NCI-H2227 (cell line): ENCODE data around the gene S100A16.
A peak's percentile ranks its signal among the peaks of the same experiment; 100 is the strongest.
"Not testable (repeated sequence)": the region's sequence is repeated elsewhere in the genome, so short reads cannot be mapped to it uniquely, and the experiment has no call there.

ENCODE experiments used
- DNase-seq: peaks from one replicate; lab custom pipeline; 2025; ENCODE audit not compliant: unreplicated experiment; lab: John Stamatoyannopoulos, UW

S100A16 gene

DNA sequence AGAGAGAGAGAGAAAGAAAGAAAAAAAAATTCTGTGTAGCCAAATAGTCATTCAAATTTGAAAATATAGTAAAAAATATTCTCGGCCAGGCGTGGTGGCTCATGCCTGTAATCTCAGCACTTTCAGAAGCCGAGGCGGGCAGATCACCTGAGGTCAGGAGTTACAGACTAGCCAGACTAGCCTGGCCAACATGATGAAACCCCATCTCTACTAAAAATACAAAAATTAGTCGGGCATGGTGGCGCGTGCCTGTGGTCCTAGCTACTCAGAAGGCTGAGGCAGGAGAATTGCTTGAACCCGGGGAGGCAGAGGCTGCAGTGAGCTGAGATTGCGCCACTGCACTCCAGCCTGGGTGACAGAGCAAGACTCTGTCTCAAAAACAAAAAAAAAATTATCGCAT, 24.9 kb downstream of the S100A16 start:
- DNase-seq, result not testable (repeated sequence)

DNA sequence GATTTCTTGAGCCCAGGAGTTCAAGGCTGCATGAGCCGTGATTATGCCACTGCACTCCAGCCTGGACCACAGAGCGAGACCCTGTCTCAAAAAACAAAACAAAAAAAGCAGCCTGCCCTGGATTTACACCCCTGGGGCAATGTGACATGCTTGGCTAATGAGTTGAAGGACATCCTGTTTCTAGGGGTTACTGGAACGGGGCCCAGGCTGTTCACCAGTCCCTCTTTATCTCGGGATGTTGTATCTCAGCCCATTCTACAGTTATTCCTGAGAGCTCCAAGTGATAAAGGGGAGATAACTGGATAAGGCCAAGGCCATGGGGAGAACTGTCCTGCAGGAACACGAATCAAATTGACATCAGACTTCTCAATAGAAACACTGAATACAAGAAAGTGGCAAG, 25.6 kb downstream of the S100A16 start:
- no peak for DNase-seq

DNA sequence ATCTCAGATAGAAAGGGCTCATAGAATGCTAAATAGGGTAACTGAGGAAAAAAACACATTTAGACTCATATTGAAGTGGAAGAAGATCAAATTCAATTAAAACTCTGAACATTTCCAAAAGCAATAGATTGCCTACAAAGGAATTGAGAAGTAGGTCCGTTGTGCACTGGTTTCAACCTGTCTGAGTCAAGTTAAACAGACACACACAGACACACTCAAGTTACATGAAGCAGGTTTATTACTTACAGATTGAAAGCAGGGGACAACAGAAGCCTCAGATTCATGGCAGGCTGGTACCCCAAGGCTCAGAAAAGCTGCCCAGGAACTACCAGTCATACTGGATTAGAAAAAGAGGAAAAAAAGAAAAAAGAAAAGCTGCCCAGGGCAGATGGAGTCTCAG, 26.6 kb downstream of the S100A16 start:
- DNase-seq, result no peak

DNA sequence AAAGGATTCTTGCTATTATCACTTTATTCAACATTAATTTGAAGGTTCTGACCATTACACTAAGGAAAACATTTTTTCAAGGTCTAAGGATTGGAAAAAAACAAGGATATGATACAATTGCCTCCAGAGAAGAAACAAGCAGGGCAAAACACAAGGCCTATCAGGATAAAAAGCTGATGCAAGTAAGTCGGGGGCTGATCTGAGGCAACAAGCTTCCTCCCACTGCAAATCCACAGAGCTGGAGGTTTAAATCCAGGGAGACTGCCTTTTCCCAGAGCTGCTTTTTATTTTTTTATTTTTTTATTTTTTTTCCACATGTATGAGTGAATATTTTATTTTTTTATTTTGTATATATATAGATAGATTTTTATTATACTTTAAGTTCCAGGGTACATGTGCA, 27.9 kb downstream of the S100A16 start:
- no peak for DNase-seq

DNA sequence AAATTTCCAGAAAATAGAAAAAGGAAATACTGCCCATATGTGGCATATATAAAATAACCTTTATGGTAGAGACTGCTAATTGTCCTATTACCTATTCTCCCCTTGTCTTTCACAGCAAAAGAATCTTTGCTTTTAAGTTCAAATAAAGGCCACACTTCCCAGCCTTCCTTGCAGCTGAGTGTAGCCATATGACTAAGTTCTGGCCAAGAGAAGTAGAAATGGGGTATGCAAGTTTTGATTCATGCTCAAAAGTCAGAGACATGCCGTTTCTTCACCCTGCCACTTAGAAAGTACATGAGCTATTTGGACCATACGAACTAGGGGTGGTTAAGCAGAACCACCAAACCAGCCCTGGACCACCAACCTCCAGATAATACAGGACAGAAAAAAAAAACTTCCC, 29.0 kb downstream of the S100A16 start:
- no peak for DNase-seq

DNA sequence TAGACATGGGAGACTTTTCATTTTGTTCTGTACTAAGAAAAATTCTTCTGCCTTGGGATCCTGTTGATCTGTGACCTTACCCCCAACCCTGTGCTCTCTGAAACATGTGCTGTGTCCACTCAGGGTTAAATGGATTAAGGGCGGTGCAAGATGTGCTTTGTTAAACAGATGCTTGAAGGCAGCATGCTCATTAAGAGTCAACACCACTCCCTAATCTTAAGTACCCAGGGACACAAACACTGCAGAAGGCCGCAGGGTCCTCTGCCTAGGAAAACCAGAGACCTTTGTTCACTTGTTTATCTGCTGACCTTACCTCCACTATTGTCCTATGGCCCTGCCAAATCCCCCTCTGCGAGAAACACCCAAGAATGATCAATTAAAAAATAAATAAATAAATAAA, 29.4 kb downstream of the S100A16 start:
- DNase-seq, result not testable (repeated sequence)

DNA sequence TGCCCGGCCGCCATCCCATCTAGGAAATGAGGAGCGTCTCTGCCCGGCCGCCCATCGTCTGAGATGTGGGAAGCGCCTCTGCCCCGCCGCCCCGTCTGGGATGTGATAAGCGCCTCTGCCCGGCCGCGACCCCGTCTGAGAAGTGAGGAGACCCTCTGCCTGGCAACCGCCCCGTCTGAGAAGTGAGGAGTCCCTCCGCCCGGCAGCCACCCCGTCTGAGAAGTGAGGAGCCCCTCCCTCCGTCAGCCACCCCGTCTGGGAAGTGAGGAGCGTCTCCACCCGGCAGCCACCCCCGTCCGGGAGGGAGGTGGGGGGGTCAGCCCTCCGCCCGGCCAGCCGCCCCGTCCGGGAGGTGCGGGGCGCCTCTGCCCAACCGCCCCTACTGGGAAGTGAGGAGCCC, 30.1 kb downstream of the S100A16 start:
- not testable (repeated sequence) for DNase-seq

DNA sequence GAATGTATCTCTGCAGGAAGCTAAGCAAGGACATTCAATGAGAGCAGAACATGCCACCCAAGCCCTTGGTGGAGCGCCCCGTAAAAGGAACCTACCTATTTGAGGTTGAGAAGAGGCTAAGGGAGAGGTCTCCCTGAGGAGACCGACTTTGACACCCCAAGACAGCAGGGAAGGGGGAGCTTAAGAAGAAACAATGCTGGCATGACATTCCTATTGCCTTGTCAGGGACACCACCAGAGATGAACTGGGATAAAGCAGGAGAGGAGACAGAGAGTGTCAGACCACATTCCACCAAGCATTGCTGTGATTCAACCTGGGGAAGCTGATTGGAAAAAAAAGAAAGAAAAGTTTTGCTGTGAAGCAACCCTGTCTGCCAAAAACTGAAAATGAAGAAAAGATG, 34.0 kb downstream of the S100A16 start:
- DNase-seq, result no peak

DNA sequence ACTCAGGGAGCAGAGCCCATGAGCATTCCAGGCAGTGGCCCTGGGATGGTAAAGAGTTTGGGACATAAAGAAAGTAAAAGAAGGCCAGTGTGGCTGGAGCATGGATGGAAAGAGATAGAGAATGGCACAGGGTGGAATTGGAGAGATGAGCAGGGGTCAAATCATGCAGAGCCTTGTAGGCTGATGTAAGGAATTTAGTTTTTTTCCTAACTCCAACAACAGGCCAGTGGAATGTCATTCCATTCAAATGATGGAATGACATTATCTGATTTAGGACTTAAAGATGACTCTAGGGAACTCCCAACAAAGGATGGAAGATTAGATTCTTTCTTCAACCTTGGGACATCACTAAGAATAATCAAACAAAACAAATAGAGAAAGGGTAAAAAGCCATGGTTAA, 34.4 kb downstream of the S100A16 start:
- no peak for DNase-seq

DNA sequence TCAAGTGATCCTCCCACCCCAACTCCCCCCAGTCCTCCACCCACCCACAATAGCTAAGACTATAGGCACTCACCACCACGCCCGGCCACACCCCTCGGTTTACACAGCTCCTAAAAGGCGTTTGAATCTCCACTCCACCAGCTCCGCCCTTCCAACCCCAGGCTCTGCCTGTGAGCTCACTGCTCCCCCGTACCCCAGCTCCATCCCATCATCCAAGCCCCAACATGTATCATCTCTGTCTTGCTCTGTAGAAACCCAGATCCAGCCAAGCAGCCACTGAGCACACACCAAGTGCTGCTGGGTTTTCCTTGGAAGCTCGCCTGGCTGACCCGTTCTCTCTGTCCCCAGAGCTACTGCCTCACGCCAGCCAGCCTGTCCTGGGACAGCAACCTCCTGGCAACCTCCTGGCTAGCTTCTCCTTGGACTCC, 35.3 kb downstream of the S100A16 start:
- DNase-seq, result peak; percentile 57

DNA sequence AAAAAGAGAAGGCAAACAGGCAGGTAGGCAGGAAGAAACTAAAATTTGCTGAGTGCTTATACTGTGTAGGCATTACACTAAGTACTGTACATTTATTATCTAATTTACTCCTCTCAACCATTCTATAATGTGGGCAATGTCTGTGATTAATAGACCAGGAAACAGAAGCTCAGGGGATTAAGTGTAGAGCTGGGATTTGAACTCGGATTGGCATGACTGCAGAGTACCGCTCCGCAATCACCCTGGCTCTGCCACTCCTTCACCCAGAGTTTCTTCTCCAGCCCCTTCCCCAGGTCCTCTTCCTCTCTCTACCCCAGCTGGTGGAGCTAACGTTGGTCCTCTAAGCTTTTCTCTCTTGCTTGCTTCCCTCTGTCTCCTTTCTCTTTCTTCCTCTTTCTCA, 35.8 kb downstream of the S100A16 start:
- DNase-seq, result no peak

DNA sequence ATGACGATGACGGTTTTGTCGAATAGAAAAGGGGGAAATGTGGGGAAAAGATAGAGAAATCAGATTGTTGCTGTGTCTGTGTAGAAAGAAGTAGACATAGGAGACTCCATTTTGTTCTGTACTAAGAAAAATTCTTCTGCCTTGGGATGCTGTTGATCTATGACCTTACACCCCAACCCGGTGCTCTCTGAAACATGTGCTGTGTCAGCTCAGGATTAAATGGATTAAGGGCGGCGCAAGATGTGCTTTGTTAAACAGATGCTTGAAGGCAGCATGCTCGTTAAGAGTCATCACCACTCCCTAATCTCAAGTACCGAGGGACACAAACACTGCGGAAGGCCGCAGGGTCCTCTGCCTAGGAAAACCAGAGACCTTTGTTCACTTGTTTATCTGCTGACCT, 37.4 kb downstream of the S100A16 start:
- not testable (repeated sequence) for DNase-seq

DNA sequence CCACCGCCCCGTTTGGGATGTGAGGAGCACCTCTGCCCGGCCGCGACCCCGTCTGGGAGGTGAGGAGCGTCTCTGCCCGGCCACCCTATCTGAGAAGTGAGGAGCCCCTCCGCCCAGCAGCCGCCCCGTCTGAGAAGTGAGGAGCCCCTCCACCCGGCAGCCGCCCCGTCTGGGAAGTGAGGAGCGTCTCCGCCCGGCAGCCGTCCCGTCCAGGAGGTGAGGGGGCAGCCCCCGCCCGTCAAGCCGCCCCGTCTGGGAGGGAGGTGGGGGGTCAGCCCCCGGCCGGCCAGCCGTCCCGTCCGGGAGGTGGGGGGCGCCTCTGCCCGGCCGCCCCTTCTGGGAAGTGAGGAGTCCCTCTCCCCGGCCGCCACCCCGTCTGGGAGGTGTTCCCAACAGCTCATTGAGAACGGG, 37.9 kb downstream of the S100A16 start:
- not testable (repeated sequence) for DNase-seq

DNA sequence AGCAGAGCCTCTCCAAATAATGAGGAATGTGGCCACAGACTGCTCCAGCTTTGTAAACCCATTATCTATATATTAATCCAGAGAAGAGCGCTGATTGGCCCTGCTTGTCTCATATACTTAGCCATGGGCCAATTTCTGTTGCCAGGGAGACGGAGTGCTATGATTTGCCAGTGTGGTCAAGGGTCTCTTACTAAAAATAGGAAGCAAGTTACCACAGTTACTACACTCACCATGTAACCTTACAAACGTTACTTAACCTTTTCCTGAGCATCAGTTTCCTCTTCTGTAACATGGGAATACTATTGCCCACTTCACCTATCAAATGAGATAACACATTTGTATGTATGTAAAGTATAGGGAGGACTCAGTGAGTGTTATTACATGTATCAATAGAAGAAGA, 39.6 kb downstream of the S100A16 start:
- peak; percentile 38 for DNase-seq

DNA sequence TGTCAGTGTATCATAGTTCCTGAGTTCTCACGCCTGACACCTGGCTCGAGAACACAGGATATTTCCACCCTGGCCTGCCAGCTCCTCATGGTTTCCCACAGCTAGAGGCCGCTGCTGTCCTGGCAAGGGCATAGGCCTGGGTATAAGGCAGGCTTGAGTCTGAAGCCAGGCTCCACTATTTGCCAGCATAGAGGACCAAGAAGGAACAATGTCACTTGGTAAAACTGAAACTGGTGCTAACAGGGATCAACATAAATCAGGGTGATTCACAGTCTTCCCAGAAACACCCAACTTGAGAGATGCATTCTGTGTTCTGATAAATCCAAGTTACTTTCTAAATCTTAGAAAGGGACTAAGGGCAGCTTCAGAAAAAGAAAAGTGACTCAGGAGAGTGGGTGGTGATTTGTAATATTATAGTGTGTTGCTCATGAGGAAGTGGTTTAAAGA, 40.3 kb downstream of the S100A16 start:
- peak; percentile 43 for DNase-seq

DNA sequence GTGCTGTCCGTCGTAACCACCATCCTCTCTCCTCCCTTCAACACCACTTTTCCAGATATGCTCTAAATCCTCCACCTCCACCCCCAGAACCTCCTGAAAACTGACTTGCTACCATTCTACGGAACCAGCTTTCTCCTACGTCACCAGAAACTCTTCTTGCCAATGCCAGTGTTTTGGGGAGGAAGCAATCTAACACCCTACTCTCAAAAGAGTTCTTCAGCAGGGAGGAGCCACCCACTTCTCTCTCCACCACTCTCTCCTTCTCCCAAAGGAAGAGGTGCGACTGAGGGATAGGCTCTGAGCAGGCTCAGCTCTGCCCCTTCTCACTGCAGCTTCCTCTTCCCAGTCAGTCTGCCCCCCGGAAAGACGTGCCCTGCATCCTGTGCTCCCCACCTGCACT, 41.2 kb downstream of the S100A16 start:
- DNase-seq, result no peak

DNA sequence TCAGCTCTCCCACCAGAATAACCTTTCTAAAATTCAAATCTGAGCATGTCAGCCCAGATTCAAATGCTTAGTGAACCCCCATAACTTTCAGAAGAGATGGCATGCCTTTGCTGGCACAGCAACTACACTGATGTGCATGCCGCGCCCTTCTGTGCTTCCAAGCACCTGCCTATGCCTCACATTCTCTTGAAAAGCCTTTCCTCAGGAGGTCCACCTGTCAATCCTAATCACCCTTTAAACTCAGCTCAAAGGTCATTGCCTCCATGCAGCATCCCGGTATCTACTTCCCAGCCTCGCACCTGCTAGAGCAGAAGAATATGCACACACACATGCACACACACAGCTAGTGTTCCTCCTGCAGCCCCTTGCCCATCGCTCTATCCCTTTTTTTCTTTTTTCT, 42.1 kb downstream of the S100A16 start:
- DNase-seq, result no peak

DNA sequence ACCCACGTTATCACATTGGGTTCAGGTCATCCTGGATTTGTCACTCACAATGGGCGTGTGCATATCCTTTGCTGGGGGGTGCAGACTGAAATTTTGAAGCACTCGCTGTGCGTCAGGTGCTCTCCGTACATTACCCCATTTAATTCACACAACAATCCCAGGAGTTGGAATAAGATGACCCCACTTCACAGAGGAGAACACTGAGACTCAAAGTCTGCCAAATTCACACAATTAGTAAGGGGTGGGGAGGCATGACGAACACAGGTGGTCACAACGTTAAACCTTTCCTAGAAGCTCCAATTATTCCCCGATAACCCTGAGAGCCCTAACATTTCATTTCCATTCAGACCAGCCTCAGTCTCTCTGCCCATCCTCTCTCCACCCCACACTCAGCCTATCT, 43.5 kb downstream of the S100A16 start:
- DNase-seq, result no peak

DNA sequence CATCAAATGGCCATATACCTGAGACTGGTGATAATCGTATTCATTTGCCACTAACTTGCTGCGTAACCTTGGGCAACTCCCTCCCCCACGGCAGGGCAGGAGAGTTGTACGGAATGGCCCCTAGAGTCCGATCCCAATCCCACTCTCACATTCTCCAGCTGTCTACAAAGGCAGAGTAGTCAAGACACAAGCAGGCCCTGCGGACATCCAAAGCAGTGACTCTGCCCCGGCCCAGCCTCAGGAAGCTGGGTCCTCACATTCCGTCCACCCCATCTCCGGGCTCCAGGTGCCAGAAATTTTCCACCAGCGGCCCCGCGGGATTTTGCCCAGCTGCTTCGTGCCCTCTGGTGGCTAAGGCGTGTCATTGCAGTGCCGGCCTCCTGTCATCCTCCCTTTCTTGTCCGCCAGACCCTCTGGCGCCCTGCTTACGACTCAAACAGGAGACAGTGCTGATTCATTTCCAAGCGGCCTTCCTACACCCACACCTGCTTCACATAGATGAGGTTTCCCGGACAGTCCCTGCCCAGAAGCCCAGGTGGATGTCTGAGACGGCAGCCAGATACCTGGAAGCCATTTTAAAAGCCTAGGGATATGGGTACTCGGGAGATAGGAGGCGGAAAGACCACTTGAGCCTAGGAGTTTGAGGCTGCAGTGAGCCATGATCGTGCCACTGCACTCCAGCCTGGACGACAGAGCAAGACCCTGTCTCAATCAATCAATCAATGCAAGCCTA, 44.4 kb downstream of the S100A16 start:
- peak; percentile 91 for DNase-seq

DNA sequence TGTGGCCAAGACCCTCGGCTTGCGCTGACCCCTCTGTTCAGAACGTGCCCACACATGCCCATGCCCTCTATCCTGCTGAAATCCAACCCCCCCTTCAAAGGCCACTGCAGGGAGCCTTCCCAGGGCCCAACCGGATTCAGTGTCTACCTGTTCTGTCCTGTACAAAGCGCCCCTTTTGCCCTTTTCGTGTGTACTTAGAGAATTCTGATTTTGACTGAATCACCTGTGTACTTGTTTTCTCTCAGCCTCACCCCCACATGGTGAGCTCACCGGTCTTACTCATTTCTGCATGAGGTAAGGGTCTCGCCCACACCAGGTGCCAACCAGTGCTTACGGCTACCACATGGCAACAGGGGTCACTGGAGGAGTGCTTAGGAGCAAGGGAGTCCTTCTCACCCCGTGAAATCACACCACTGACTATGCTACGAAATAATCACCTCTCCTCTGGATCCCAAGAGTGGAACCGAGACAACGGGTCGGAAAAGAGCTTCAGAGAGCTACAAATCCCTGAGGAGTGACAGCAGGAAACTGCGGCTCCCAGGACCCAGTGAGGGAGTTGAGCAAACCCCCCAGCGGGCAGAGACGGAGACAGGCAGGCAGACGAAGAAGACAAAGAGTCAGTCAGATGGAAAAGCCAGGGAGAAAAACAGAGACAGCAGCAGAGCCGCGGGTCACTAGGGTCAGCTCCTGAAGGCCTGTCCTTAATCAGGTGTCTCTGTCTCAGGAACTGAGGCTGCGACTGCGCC, 45.1 kb downstream of the S100A16 start:
- no peak for DNase-seq

DNA sequence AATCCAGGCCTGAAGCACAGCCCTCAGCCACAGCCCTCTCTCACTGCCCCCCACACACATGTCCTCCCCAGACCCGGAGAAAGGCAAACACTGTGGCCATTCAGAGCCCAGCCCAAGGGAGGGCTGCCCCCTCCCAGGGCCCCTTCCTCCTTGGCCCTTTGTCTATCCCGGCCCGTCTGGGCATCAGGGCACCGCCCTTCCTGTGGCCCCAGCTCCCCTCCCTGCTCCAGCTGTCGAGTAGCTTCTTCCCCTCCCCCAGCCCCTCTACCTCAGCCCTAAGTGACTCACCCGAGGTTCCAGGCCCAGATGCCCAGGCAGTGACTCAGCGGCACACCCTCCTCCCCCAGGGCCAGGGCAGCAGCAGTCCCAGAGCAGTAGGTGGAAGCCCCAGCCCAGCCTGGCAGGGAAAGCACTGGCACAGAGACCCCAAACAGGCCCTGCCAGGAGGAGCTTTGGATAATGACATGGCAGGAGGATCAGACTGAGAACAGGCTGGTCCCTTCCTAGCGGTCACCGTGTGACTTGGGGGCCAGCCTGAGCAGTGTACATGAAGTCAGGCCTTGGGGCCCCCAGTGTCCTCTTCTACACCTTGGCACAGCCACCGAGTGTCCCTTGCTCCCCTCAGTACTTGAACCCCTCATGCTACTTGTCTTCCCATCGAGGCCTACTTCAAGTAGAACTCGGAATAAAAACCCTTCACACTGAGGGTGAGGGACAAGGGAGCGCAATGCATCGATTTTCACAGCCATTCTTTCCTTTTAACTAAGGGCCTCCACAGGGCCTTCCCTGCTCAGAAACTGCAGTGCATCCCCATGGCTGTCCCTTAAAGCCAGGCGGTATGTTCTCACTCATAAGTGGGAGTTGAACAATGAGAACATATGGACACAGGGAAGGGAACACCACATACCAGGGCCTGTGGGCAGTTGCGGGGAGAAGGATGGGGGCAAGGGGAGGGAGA, 46.2 kb downstream of the S100A16 start:
- peak; percentile 31 for DNase-seq
